GM21528 (cell line): ENCODE data around the gene MYOD1.

Experiments
- ATAC-seq: cut with Tn5 transposase; IDR thresholded peaks from one replicate; pipeline ENCODE4 v1.9.1; 2021; ENCODE audit warnings: mild to moderate bottlenecking, moderate library complexity; ENCODE audit not compliant: unreplicated experiment, low FRiP score

The MYOD1 gene

GRCh38 chr11:17767301-17767885 is 48.0 kb downstream of the MYOD1 start:
- ATAC-seq = no peak

GRCh38 chr11:17767914-17768313 is 48.5 kb downstream of the MYOD1 start:
- no peak for ATAC-seq

- no peak for ATAC-seq
These were observed 49.2 kb downstream of the MYOD1 start for GRCh38 chr11:17768547-17768946.

GRCh38 chr11:17769218-17769617 is 49.8 kb downstream of the MYOD1 start:
- no peak for ATAC-seq

GRCh38 chr11:17770048-17770652 is 50.8 kb downstream of the MYOD1 start:
- ATAC-seq = no peak

GRCh38 chr11:17770917-17771316 is 51.5 kb downstream of the MYOD1 start:
- no peak for ATAC-seq

- ATAC-seq = no peak
These were observed 52.0 kb downstream of the MYOD1 start for GRCh38 chr11:17771415-17771814.
